Central memory CD4-positive, alpha-beta T cell (primary cell): Measurements from ENCODE around the gene CDCP1.
A peak's percentile ranks its signal among the peaks of the same experiment; 100 is the strongest.
"Not testable (repeated sequence)": the region's sequence is repeated elsewhere in the genome, so short reads cannot be mapped to it uniquely, and the experiment has no call there.

Experiments used
- DNase-seq: peaks from one replicate; pipeline ENCODE4 v3.0.0; 2022

Gene CDCP1

GRCh38 chr3:45171283-45171682, 25.1 kb upstream of the CDCP1 start:
- DNase-seq, result no peak

- DNase-seq, result no peak
These were observed 23.9 kb upstream of the CDCP1 start for GRCh38 chr3:45170096-45170495.

- DNase-seq, result no peak
These were observed 23.1 kb upstream of the CDCP1 start for GRCh38 chr3:45169125-45169904.

GRCh38 chr3:45168451-45168850, 22.3 kb upstream of the CDCP1 start:
- DNase-seq, result no peak

- DNase-seq, result peak; percentile 77
These were observed 21.1 kb upstream of the CDCP1 start for GRCh38 chr3:45167011-45167911.

GRCh38 chr3:45166321-45166879, 20.2 kb upstream of the CDCP1 start:
- DNase-seq, result no peak

GRCh38 chr3:45165497-45166283, 19.5 kb upstream of the CDCP1 start:
- no peak for DNase-seq

GRCh38 chr3:45164056-45164455, 17.9 kb upstream of the CDCP1 start:
- DNase-seq, result no peak

GRCh38 chr3:45163481-45163880, 17.3 kb upstream of the CDCP1 start:
- no peak for DNase-seq

- no peak for DNase-seq
These were observed 8.5 kb upstream of the CDCP1 start for GRCh38 chr3:45154641-45155147.

GRCh38 chr3:45153658-45154437, 7.7 kb upstream of the CDCP1 start:
- DNase-seq, result no peak

- DNase-seq, result no peak
These were observed 6.1 kb upstream of the CDCP1 start for GRCh38 chr3:45152307-45152706.

- no peak for DNase-seq
These were observed 4.9 kb upstream of the CDCP1 start for GRCh38 chr3:45151100-45151499.

- DNase-seq, result no peak
These were observed 2.7 kb upstream of the CDCP1 start for GRCh38 chr3:45148921-45149320.

- DNase-seq, result no peak
These were observed 955 bp downstream of the CDCP1 start for GRCh38 chr3:45145223-45145622.

- DNase-seq, result no peak
These were observed 2.2 kb downstream of the CDCP1 start for GRCh38 chr3:45143673-45144671.

- not testable (repeated sequence) for DNase-seq
These were observed 5.4 kb downstream of the CDCP1 start for GRCh38 chr3:45140770-45141155.

GRCh38 chr3:45140141-45140769, 5.9 kb downstream of the CDCP1 start:
- no peak for DNase-seq

- DNase-seq, result no peak
These were observed 6.6 kb downstream of the CDCP1 start for GRCh38 chr3:45139372-45140140.
